Raji (cell line): ENCODE measurements around the gene ADAT3.

Experiments
- POLR2A ChIP-seq: IDR thresholded peaks from 2 replicates; pipeline ENCODE4 v1.6.1; 2011; ENCODE audit warnings: low read depth, low read length, control low read depth; ENCODE audit not compliant: insufficient read depth

ADAT3 gene

DNA sequence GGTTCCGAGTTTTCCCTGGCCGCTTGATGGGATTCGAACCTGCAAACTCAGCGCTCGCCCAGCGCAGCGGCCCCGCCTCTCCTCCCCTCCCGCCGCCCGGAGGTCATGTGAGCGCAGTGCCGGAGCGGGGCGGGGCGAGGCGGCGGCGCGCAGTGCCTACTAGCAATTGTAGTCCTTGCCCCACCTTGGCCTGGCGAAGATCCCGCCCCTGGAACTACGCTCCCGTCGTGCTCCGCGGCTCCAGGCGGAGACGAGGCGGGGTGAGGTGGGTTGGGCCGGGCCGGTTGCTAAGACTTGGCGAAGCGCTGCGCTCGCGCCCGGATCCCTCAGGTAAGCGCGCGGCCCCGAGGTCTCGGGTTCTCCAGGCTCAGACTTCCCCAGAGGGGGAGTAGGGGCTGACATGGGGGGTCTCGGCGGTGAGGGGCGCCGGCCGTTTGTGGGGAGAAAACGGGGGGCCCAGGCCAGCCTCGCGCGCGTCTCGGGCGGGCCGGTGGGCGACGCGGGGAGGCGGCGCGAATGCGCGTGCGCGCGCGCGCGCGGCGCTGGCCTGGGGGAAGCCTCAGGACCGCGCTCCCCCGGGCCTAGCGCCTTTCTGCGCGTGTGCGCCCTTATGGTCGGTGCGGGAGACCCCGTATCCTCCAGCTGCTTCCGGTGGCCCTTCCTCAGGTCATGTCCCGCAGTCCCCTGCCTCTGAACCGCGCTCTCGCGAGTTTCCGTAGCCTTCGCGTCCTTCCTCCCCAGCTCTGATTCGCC lies at the start of gene ADAT3, which contains the start of gene SCAMP4:
Gene ADAT3, plus strand, starts transcription at position 290 of the 753 bp plus-strand sequence. CDS start 6,649 bp downstream, outside the sequence.
Gene SCAMP4, plus strand, starts transcription at position 290 of the 753 bp plus-strand sequence. CDS start 9,621 bp downstream, outside the sequence.
- TF ChIP-seq POLR2A = peak; percentile 73

- no peak; the same call in 1 of the 2 replicates for TF ChIP-seq POLR2A
Measured at GRCh38 chr19:1855828-1856255, 49.4 kb upstream of the ADAT3 start.

GRCh38 chr19:1856345-1856697 lies 48.9 kb upstream of the ADAT3 start:
- no peak for TF ChIP-seq POLR2A

DNA sequence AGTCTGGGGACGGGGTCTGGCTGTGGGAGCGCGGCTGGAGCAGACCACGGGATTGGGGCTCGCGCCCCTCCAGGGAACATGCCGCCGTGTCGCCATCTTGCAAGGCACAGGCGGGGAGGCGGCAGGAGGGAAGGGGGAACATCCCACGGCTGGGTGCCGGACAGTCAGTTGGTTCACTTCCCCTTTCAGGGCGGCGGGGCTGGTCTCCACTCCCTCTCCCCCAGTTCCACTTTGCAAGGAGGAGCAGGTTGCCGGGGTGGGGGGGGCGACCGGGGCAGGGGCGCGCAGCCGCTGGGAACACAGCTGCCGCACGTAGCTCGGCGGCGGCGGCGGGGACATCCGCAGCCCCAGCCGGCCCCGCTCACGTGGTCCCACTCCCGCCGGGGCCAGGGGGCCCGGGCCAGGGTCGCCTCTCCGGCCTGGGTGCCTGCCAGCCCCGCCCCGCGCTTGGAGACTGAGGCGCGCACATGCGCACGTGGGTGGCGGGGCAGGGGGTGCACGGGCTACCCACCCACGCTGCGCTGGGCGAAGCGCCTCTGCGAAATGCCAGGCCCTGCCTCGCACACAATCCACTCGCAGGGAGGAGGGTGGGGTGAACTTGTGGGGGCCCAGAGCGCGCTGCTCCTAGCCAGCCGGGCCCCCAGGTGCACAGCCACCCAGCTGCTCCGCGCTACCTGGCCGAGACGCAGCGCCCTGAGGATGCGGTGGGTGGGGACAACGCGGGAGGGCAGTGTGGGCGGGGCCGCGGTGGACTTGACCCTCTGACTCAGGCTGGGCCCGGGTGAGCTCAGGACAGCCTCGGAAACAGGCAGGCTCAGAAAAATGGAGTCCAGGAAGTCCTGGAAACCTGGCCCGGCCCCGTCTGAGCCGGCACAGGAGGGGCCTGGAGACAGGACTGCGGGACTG lies 48.2 kb upstream of the ADAT3 start:
- TF ChIP-seq POLR2A = no peak; the same call in 1 of the 2 replicates

DNA sequence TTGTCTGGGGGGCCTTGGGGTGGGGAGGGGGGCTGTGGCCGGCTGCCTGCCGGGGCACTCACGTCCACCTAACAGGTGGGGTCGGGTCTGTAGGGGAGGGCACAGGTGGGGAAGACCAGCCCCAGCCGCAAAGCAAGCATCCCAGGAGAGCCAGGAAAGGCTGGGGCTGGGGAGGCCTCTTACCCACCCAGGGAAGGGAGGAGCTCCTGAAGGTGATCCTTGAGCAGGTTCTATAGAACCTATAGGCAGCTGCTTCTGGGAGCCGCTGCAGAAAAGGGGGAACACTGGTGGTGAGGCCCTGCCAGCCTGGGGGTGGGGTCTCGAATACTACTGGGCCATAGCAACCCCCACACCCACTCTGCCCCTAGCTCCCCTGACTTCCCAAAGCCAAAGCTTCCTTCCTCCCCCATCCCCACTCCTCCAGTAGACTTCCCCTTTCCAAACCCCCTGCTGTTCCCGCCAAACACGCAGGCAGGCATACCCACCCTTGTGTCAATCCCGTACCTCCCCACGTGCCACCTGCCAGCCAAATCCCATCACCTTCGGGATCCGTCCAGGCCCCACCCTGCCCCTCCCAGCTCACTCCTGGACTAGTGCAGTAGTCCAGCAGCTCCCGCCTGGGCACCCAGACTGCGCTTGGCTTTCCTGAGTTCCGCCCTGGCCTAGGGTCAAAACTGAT lies 47.4 kb upstream of the ADAT3 start:
- TF ChIP-seq POLR2A = no peak

DNA sequence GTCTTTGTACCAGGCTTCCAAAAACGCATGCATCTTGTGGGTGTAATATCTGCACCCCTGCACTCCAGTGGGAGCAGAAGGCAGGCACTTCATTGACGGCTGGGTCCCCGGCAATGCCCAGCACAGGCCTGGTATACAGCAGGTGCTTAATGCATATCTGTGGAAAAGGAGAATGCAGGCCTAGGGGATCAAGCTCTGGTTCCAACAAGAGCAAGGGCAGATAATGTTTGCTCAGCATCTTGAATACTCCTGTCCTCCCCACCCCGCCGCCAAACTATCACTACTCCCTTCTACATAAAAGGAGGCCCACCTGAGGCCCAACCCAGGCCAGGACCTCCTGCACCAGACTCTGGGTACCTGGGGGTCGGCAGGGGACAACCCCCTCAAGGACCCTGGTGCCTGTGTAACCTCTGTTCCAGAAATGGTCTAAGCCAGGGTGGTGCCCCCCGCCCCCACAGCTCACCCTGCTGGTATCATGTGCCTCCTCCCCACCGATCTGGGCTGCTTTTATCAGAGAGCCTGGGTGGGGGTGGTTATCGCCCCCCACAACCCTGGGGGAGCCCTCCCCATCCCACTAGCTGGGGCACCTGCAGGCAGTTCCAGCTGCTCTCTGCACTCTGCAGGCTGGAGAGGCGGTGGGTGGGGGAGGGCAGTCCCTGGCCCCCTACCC lies 46.7 kb upstream of the ADAT3 start:
- TF ChIP-seq POLR2A = no peak

- TF ChIP-seq POLR2A = no peak
Measured at GRCh38 chr19:1859331-1859781, 45.8 kb upstream of the ADAT3 start.

- no peak for TF ChIP-seq POLR2A
Measured at GRCh38 chr19:1860042-1860775, 45.0 kb upstream of the ADAT3 start.

DNA sequence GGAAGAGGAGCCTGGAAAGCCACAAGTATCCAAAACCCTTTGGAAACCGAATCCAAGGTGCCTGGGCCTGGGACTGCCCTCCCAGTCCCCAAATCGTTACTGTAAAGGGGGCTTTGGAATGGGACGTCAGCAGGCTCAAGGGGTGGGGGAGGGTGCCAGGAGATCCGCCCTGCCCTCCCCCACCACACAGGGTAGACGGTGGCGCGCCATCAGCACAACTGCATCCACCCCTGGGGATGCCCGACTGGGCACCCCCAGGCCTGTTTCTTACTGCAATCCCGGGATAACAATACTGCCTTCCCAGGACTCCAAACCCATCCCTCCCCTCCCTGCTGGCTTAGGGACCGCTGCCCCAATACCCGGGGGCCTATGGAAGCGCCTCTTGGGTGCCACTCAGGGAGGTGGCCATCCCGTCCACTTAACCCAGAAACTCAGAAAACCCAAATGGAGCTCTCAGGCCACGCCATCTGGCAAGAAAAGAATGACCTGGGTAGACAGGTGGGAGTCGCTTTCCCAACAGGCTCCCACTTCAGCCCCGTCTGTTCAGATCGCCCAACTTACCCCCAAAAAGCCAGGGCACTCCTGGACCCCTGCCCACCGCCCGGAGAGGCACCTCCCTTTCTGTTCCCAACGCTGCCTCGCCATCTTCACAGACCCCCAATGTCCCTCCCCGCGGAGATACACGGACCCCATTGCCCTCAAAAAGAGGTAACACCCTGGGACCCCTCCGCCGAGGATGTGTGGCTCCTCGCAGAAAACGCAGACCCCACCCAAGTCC lies 44.2 kb upstream of the ADAT3 start:
- TF ChIP-seq POLR2A = no peak

DNA sequence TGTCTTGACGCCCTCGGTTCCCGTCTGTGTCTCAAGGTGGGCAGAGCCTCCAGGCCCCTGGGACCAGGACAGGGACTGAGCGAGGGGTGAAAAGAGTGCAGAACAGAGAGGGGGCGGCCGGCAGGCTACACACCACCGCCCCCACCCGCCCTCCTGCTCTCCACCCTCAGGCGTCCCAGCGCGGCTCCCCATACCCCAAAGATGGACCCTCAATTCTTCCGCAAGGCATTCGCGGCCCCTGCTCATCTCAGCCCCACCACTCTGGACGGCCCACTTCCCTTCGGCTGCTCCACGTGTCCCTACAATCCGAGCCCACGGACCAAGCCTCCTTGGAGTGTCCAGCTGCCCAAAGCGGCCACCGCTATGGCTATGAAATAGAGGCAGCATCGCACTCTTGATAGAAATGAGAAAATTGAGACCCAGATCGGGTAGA lies 43.6 kb upstream of the ADAT3 start:
- TF ChIP-seq POLR2A = no peak

DNA sequence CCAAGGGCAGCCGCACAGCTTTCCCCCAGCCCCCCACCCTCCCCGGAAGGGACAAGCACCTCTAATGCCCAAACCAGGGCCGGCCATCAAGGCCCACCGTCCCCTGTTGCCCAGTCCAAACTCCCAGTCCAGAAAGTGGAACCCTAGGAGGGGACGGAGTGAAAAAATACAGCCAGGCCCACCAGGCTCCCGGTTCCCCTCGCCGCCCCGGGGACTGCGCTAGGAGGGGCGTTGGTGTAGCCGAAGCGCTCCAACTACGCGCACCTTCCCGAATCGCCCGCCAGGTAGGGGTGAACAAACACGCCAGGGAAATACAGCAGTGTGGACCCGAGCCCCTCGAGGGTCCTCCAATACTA lies 43.2 kb upstream of the ADAT3 start:
- TF ChIP-seq POLR2A = no peak

GRCh38 chr19:1862424-1863327 lies 42.5 kb upstream of the ADAT3 start:
- peak; percentile 10; the same call in 1 of the 2 replicates for TF ChIP-seq POLR2A

- TF ChIP-seq POLR2A = peak; percentile 56
Measured at GRCh38 chr19:1863328-1863637, 41.9 kb upstream of the ADAT3 start, which contains the start of gene KLF16. TSS of gene KLF16 (minus strand) at chr19:1863579. CDS start at chr19:1863497, 82 bp downstream.
